SJSA1 (cell line): Measurements from ENCODE around the gene ARHGAP25. TPM values are rescaled to one million over a fixed set of nuclear protein-coding genes. Genes with fewer than 3 reads are reported as not detected.

Experiments used
- DNase-seq, 2 experiments: peaks; one replicate each; pipeline ENCODE4 v3.0.0-alpha.2; 2015 to 2020; ENCODE audit warnings: low spot score in 2 of 2, low read depth in 1 of 2
- H3K27ac ChIP-seq: fragments of 250-450 bp; sonication (Bioruptor Pico); 2 replicates; pipeline ENCODE4 v1.5.1; 2020; ENCODE audit warnings: mild to moderate bottlenecking, moderate library complexity
- H3K27me3 ChIP-seq: fragments of 250-450 bp; sonication (Bioruptor Pico); replicated peaks from 2 replicates; pipeline ENCODE4 v1.5.1; 2020; ENCODE audit warnings: mild to moderate bottlenecking, moderate library complexity
- H3K36me3 ChIP-seq: fragments of 250-450 bp; sonication (Bioruptor Pico); 2 replicates; pipeline ENCODE4 v1.5.1; 2020; ENCODE audit warnings: mild to moderate bottlenecking
- H3K4me1 ChIP-seq: fragments of 250-450 bp; sonication (Bioruptor Pico); replicated peaks from 2 replicates; pipeline ENCODE4 v1.6.1; 2021; ENCODE audit warnings: mild to moderate bottlenecking
- H3K4me3 ChIP-seq: fragments of 250-450 bp; sonication (Bioruptor Pico); 2 replicates; pipeline ENCODE4 v1.5.1; 2020; ENCODE audit warnings: mild to moderate bottlenecking
- H3K9me3 ChIP-seq: fragments of 250-450 bp; sonication (Bioruptor Pico); replicated peaks from 2 replicates; pipeline ENCODE4 v1.5.1; 2020; ENCODE audit warnings: mild to moderate bottlenecking
- total RNA-seq: library from RNA; depleted of rRNA; stranded (reverse); fragments of >200 nt; shearing (Covaris generic); gene quantifications from 2 replicates; pipeline ENCODE4 v1.2.3, GENCODE V29; 2014

The ARHGAP25 gene
- total RNA-seq, 1 experiment from 2014 or later, result not detected

DNA sequence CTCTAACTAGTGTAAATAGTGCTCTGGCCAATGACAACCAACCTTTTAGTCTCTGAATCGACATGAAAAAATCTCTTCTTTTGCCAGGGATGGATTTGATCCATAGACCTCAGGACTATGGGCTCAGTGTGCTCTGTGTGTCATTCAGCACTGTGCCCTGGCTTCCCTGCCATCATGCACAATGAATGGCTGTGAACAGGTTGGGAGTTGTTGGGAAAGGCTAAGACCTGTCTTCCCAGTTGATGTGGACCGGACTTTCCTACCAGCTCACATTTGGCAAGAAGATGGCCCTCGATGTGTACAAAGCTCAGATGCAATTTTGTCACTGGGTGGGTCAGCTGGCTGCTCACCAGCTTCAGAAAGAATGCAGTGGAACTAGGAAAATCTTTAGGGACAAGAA, 26.0 kb upstream of the ARHGAP25 start:
- H3K27me3 ChIP-seq, result no peaks in the 10 kb centered on the region; the same call in 1 of the 2 replicates
- DNase-seq, result no peak

GRCh38 chr2:68709421-68709911, 25.1 kb upstream of the ARHGAP25 start:
- H3K4me1 ChIP-seq, result peaks cover 14% of the 10 kb centered on the region
- no peak overlapping the region for H3K4me3 ChIP-seq
- H3K36me3 ChIP-seq, result no peaks in the 10 kb centered on the region
- no peaks in the 10 kb centered on the region; the same call in 1 of the 2 replicates for H3K27me3 ChIP-seq
- no peak overlapping the region for H3K27ac ChIP-seq
- H3K9me3 ChIP-seq, result no peaks in the 10 kb centered on the region
- DNase-seq, result peak in 1 of 2 experiments; percentile 62

More for the DNA sequence above, 26.0 kb upstream of the ARHGAP25 start:
- H3K4me3 ChIP-seq, result no peak overlapping the region
- H3K27ac ChIP-seq, result no peak overlapping the region
- H3K36me3 ChIP-seq, result no peaks in the 10 kb centered on the region
- H3K9me3 ChIP-seq, result no peaks in the 10 kb centered on the region
- peaks cover 14% of the 10 kb centered on the region for H3K4me1 ChIP-seq

GRCh38 chr2:68710336-68710735, 24.3 kb upstream of the ARHGAP25 start:
- Histone ChIP-seq H3K4me3 (no peak overlapping the region), H3K9me3 (no peaks in the 10 kb centered on the region), H3K36me3 (no peaks in the 10 kb centered on the region), H3K27ac (no peak overlapping the region), H3K27me3 (no peaks in the 10 kb centered on the region; the same call in 1 of the 2 replicates), H3K4me1 (peaks cover 14% of the 10 kb centered on the region)
- DNase-seq, result no peak

- H3K27me3 ChIP-seq, result no peaks in the 10 kb centered on the region; the same call in 1 of the 2 replicates
- H3K36me3 ChIP-seq, result no peaks in the 10 kb centered on the region
- no peak overlapping the region for H3K27ac ChIP-seq
- H3K4me3 ChIP-seq, result no peak overlapping the region
- no peaks in the 10 kb centered on the region for H3K9me3 ChIP-seq
- DNase-seq, result no peak
- peaks cover 14% of the 10 kb centered on the region for H3K4me1 ChIP-seq
These were observed 23.9 kb upstream of the ARHGAP25 start for GRCh38 chr2:68710756-68711155.

GRCh38 chr2:68714866-68715265, 19.7 kb upstream of the ARHGAP25 start:
- no peak for DNase-seq

DNA sequence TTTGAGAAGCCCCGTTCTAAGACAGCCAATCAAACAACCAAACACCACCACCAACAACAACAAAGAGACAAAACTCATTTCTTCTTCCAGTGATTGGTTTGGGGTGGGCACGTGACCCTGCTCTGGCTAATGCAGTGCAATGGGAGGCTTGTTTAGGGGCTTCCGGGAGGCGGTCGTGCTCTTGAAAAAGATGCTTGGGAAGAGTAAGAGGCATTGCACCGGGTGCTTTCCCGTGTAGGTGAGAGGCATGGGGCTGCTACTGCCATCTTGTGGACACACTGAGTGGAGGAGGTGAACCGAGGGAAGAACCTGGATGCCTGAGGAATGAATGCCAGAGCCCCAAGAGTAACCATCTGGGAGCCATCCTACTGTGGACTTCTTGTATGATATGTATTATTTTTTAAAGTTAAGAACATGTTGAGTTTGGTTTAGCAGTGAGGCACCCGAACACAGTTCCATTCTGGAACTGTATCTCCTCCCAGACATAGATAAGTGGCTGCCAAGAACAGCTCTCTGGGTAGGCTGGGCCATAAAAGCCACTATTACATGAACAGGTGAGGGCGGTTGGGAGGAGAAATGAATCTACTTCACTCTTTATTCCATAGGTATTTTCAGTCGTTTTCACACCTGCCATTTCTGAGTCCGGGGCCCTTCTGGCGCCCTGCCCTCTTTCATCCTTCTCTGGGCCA, 19.1 kb upstream of the ARHGAP25 start:
- DNase-seq, result no peak
- Histone ChIP-seq H3K36me3 (no peaks in the 10 kb centered on the region), H3K9me3 (no peaks in the 10 kb centered on the region), H3K27me3 (no peaks in the 10 kb centered on the region), H3K4me3 (no peak overlapping the region), H3K27ac (no peak overlapping the region), H3K4me1 (peaks cover 5% of the 10 kb centered on the region)

More at GRCh38 chr2:68714866-68715265, 19.7 kb upstream of the ARHGAP25 start:
- Histone ChIP-seq H3K4me1 (peaks cover 10% of the 10 kb centered on the region), H3K36me3 (no peaks in the 10 kb centered on the region), H3K27ac (no peak overlapping the region), H3K9me3 (no peaks in the 10 kb centered on the region), H3K4me3 (no peak overlapping the region), H3K27me3 (no peaks in the 10 kb centered on the region)

- no peaks in the 10 kb centered on the region for H3K4me1 ChIP-seq
- H3K27me3 ChIP-seq, result no peaks in the 10 kb centered on the region
- H3K36me3 ChIP-seq, result no peaks in the 10 kb centered on the region
- no peaks in the 10 kb centered on the region for H3K9me3 ChIP-seq
- H3K27ac ChIP-seq, result no peak overlapping the region
- H3K4me3 ChIP-seq, result no peak overlapping the region
- no peak for DNase-seq
These were observed 17.9 kb upstream of the ARHGAP25 start for GRCh38 chr2:68716604-68717304.

- no peak overlapping the region for H3K4me3 ChIP-seq
- H3K9me3 ChIP-seq, result no peaks in the 10 kb centered on the region
- no peaks in the 10 kb centered on the region for H3K27me3 ChIP-seq
- DNase-seq, result no peak
- H3K36me3 ChIP-seq, result no peaks in the 10 kb centered on the region
- H3K4me1 ChIP-seq, result no peaks in the 10 kb centered on the region
- H3K27ac ChIP-seq, result no peak overlapping the region
These were observed 17.3 kb upstream of the ARHGAP25 start for GRCh38 chr2:68717305-68717661.

- no peak for DNase-seq
- Histone ChIP-seq H3K27ac (no peak overlapping the region), H3K36me3 (no peaks in the 10 kb centered on the region), H3K4me1 (no peaks in the 10 kb centered on the region), H3K4me3 (no peak overlapping the region), H3K27me3 (no peaks in the 10 kb centered on the region), H3K9me3 (no peaks in the 10 kb centered on the region)
These were observed 14.7 kb upstream of the ARHGAP25 start for GRCh38 chr2:68719912-68720311.

GRCh38 chr2:68720665-68721064, 13.9 kb upstream of the ARHGAP25 start:
- no peaks in the 10 kb centered on the region for H3K36me3 ChIP-seq
- no peaks in the 10 kb centered on the region for H3K9me3 ChIP-seq
- no peaks in the 10 kb centered on the region for H3K4me1 ChIP-seq
- no peak overlapping the region for H3K27ac ChIP-seq
- no peaks in the 10 kb centered on the region for H3K27me3 ChIP-seq
- H3K4me3 ChIP-seq, result no peak overlapping the region
- DNase-seq, result no peak

GRCh38 chr2:68721482-68722101, 13.0 kb upstream of the ARHGAP25 start:
- Histone ChIP-seq H3K27me3 (no peaks in the 10 kb centered on the region), H3K4me1 (peaks cover under 1% of the 10 kb centered on the region; the same call in 1 of the 2 replicates), H3K27ac (no peak overlapping the region), H3K9me3 (no peaks in the 10 kb centered on the region), H3K36me3 (no peaks in the 10 kb centered on the region), H3K4me3 (no peak overlapping the region)
- DNase-seq, result no peak

- peaks cover 12% of the 10 kb centered on the region for H3K4me1 ChIP-seq
- H3K27me3 ChIP-seq, result no peaks in the 10 kb centered on the region
- H3K36me3 ChIP-seq, result no peaks in the 10 kb centered on the region
- H3K9me3 ChIP-seq, result no peaks in the 10 kb centered on the region
- H3K27ac ChIP-seq, result no peak overlapping the region
- DNase-seq, result no peak
- no peak overlapping the region for H3K4me3 ChIP-seq
These were observed 11.9 kb upstream of the ARHGAP25 start for GRCh38 chr2:68722712-68723111.

DNA sequence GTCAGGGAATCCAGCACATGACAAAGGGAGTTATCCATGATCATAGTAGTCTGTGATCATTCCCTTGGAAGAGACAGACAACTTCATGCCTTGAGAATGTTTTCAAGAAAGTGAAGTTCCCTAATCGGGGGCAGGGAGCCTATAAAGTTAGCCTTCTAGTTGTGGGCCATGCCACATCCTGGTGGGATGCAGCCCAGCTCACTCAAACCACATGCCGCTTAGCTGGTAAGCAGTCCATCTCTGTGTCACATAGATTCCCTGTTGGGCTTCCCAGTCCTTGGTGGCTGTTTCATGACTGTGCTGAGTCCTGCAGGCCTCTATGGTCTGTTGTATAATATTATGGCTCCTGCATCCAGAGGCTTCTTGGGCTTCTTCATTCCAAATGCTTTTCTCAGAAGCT, 11.4 kb upstream of the ARHGAP25 start:
- H3K36me3 ChIP-seq, result no peaks in the 10 kb centered on the region
- no peak for DNase-seq
- H3K27ac ChIP-seq, result no peak overlapping the region
- no peaks in the 10 kb centered on the region for H3K9me3 ChIP-seq
- no peak overlapping the region for H3K4me3 ChIP-seq
- peaks cover 16% of the 10 kb centered on the region for H3K4me1 ChIP-seq
- no peaks in the 10 kb centered on the region for H3K27me3 ChIP-seq

DNA sequence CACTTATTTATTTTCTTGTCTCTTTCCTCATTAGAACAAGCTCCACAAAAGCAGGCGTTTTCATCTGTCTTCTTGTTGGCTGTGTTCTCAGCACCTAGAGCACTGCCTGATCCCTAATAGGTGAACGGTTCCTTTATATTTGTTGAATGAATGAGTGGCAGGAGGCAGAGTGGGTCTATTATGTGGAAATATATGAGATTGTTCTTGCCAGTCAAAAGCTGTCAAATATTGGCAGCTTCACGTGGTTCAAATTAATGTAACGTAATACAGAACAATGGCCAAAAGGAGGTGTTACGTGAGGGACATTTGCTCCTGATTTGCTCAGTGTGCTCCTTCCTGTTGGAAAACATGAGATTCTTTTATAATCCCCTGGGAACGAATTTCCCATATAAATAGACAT, 8.5 kb upstream of the ARHGAP25 start:
- Histone ChIP-seq H3K36me3 (no peaks in the 10 kb centered on the region), H3K4me3 (no peak overlapping the region), H3K9me3 (peaks cover 4% of the 10 kb centered on the region; the same call in 1 of the 2 replicates), H3K27me3 (no peaks in the 10 kb centered on the region), H3K4me1 (peaks cover 37% of the 10 kb centered on the region), H3K27ac (no peak overlapping the region)
- DNase-seq, result no peak
